ENCODE measurements around the gene FAAH. TPM values are rescaled to one million over a fixed set of nuclear protein-coding genes. Genes with fewer than 3 reads are reported as not detected.

The FAAH gene
- total RNA-seq, 2 donors from 2014 or later = 6.3 to 10.5 TPM

- no peak for DNase-seq (ENCODE audit: low spot score)
- H3K27me3 ChIP-seq = no peaks in the 10 kb centered on the region
- H3K9me3 ChIP-seq = no peaks in the 10 kb centered on the region
- TF ChIP-seq CTCF (IDR thresholded peaks at IDR 0.05) = no peak
- no peak overlapping the region for H3K4me3 ChIP-seq
- H3K4me1 ChIP-seq = no peaks in the 10 kb centered on the region
- no peaks in the 10 kb centered on the region for H3K36me3 ChIP-seq
- H3K27ac ChIP-seq = no peak overlapping the region
These were observed 67.1 kb downstream of the FAAH start for GRCh38 chr1:46461017-46461808.

GRCh38 chr1:46461809-46462448 lies 67.8 kb downstream of the FAAH start:
- no peak for TF ChIP-seq CTCF (IDR thresholded peaks at IDR 0.05)
- no peak for DNase-seq (ENCODE audit: low spot score)
- Histone ChIP-seq H3K27me3 (no peaks in the 10 kb centered on the region), H3K36me3 (no peaks in the 10 kb centered on the region), H3K4me1 (peaks cover 0 to 4% of the 10 kb centered on the region in 2 donors), H3K27ac (no peak overlapping the region), H3K9me3 (no peaks in the 10 kb centered on the region), H3K4me3 (no peak overlapping the region)

Other genes starting within 250 kb of the FAAH start
- gene TSPAN1, start 219.2 kb upstream of the FAAH start, total RNA-seq = 1 to 10 TPM; 2.0 to 2.3 TPM
- gene P3R3URF, start 217.8 kb upstream of the FAAH start, total RNA-seq = not detected
- gene POMGNT1, start 195.9 kb upstream of the FAAH start, total RNA-seq = 10 to 100 TPM; 57.0 to 87.8 TPM
- gene LURAP1, start 191.0 kb upstream of the FAAH start, total RNA-seq = 1 to 10 TPM; 4.1 to 9.1 TPM
- not detected for gene RAD54L, start 146.6 kb upstream of the FAAH start, total RNA-seq
- gene LRRC41, start 90.7 kb upstream of the FAAH start, total RNA-seq = 10 to 100 TPM; 48.3 to 57.8 TPM
- gene UQCRH, start 90.6 kb upstream of the FAAH start, total RNA-seq = 1,000 to 10,000 TPM in 1 of 2 donors, 100 to 1,000 TPM in 1; 929 to 1,323 TPM
- 10 to 100 TPM in 1 of 2 donors, 1 to 10 TPM in 1; 9.1 to 13.9 TPM for gene NSUN4, start 53.5 kb upstream of the FAAH start, total RNA-seq
- gene DMBX1, start 95.5 kb downstream of the FAAH start, total RNA-seq = not detected
- not detected for gene KNCN, start 157.3 kb downstream of the FAAH start, total RNA-seq
- 10 to 100 TPM; 22.1 to 25.0 TPM for gene MKNK1, start 210.0 kb downstream of the FAAH start, total RNA-seq
- 10 to 100 TPM in 1 of 2 donors, 1 to 10 TPM in 1; 7.9 to 14.5 TPM for gene MOB3C, start 222.5 kb downstream of the FAAH start, total RNA-seq